GM21737 (cell line): Measurements from ENCODE around the gene MARCKSL1.
"Not testable (repeated sequence)": the region's sequence is repeated elsewhere in the genome, so short reads cannot be mapped to it uniquely, and the experiment has no call there.

ENCODE experiments used
- ATAC-seq: cut with Tn5 transposase; IDR thresholded peaks from one replicate; pipeline ENCODE4 v1.9.1; 2021; ENCODE audit warnings: mild to moderate bottlenecking, moderate library complexity; ENCODE audit not compliant: unreplicated experiment

The MARCKSL1 gene

DNA sequence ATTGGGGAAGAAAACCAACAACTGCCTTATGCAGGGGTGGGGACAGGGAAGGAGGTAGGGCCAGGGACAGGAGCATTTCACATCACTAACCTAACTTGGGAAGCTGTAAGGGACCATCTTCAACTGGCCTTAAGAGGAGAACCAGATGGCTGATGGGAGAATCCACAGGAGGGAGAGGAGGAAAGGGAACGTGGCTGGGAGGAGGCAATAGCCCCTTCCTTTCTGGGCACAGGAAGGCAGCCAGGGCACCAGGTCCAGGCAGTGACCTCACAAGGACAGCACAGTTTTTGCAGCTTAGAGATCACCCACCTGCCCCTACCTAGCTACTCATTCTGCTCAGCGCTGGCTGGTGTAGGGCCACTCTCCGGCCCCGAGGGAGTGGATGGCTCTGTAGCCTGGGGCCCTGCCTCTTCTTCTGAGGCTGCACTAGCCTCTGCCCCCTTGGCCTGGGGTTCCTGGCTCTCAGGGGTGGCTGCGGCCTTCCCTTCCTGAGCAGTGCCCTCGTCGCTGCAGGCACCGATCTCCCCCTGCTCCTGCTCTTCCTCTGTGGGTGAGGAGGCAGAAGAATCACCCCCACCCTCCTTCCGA is 1.7 kb downstream of the MARCKSL1 start:
- no peak for ATAC-seq

DNA sequence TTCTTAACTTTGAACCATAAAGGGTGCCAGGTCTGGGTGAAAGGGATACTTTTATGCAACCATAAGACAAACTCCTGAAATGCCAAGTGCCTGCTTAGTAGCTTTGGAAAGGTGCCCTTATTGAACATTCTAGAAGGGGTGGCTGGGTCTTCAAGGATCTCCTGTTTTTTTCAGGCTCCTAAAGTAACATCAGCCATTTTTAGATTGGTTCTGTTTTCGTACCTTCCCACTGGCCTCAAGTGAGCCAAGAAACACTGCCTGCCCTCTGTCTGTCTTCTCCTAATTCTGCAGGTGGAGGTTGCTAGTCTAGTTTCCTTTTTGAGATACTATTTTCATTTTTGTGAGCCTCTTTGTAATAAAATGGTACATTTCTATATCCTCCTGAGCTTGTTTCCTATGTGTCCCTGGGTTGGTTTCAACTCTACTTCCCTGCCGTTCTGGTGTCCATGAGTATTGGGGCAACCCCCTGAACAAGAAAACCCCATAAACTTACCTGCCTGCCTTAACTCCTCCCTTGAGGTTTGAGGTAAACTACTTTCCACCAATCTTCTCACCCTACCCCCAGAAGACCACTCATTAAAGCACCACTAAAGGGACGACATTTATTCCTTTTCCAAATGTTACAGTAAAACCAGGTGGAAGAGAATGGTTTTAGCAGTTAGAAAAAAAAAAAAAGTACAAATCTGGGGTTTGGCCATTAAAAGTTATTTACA is 2.6 kb downstream of the MARCKSL1 start:
- no peak for ATAC-seq

DNA sequence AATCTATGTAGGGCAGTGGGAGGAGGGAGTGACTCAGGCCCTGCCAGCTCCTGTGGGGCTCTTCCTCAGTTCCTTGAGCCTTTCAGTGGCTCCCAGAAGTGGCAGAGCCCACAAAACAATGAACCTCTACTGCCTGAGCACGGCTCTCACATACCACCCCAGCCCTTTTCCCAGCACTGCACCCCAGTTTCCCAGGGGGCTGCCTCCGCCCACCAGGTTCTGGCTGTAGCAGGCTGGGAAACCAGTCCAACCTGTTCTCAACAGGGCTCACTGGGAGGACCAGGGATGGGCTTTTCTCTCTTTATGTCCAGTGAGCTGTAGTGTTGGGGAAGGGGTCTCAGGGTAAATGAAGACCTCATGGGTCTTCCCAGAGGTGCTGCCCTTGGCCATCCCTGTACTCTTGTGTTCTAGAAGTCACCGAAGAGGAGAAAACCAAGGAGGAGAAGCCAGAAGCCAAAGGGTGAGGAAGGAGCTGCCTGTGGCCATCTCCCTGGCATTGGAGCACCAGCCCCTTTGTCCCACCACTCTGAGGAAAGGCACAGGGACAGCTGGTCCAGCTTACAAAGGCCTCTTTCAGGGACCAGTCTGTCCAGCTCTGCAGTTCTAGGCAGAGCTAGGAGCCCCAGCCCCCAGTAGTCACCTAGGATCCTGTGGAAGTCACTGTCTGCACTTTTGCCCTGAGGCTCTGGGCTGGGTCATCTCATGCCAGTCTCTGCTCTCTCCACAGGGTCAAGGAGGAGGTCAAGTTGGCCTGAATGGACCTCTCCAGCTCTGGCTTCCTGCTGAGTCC is 3.5 kb downstream of the MARCKSL1 start:
- ATAC-seq: no peak

DNA sequence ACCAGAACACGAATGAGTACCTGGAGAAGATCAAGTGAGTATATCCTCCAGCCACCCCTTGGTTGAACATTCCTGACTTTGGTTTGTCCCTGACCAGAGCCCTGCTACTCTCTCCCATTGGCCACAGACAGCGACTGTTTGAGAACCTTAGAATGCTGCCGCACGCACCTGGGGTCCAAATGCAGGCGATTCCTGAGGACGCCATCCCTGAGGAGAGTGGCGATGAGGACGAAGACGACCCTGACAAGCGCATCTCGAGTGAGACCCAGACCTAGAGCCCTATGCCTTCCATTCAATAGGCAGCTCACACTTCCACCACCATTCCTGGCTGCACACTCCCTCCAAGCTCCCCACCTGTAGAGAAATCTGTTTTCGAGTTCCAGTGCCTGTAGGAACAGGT is 4.5 kb downstream of the MARCKSL1 start:
- no peak for ATAC-seq

DNA sequence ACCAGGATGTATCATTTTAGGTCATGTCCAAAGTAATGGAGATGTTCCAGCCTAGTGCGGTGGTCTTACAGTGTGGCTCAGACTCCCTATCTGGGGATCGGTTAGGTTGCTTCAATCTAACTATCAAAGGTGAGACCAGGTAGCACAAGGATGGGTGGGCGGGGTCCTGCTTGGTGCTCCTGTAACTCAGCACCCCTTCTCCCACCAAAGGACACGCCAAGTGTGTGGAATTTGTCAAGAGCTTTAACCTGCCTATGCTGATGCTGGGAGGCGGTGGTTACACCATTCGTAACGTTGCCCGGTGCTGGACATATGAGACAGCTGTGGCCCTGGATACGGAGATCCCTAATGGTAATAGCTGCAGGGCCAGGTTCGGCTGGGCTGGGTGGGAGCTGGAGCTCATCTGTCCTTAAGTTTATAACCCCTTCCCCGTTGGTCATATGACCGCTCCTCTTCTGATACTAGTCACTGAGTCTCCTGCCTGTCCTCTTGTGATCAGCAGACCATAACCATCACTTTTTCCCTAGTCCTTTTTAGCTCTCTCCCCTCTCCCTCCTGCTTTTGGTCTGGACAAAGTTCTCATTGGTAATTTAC is 5.4 kb downstream of the MARCKSL1 start:
- no peak for ATAC-seq

DNA sequence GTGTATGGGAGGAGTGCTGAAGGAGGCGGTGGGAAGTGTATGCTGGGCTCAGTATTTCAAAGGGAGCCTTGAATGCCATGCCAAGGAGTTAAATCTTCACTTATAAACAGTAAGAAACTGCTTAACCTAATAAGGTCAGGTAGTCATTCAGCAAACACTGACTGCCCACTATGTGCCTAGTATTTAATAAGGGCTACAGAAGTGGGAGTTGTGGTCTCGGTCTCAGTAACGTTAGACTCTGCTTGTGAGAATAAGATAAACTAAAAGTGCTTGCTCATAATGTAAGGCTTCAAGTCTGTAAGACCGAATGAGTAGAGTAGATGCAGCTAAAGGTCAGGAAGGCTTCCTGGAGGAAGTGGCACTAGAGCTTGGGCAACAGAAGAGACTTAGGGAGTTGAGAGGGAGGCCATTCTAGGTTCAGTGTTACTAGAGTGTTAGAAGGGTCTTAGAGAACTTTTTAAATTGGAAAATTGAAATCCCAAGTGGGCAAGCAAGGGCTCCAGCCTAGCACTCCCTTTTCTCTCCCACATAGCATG is 6.0 kb downstream of the MARCKSL1 start:
- no peak for ATAC-seq

DNA sequence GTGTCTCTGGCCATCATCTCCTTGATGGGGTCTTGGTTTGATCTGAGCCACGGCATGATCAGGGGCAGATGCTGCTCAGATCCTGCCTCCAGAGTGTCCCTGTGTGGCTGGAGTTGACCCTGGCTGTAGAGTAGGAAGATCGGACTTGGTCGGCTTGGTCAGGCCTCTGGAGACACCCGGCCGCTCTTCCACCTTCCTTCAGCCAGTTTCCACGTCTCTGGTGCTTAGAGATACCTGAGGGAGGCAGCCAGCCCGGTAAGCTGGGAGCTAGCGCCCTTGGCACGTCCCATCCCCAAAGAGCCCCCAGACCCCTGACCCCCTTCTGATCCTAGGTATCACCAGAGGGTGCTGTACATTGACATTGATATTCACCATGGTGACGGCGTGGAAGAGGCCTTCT is 8.8 kb downstream of the MARCKSL1 start:
- no peak for ATAC-seq

DNA sequence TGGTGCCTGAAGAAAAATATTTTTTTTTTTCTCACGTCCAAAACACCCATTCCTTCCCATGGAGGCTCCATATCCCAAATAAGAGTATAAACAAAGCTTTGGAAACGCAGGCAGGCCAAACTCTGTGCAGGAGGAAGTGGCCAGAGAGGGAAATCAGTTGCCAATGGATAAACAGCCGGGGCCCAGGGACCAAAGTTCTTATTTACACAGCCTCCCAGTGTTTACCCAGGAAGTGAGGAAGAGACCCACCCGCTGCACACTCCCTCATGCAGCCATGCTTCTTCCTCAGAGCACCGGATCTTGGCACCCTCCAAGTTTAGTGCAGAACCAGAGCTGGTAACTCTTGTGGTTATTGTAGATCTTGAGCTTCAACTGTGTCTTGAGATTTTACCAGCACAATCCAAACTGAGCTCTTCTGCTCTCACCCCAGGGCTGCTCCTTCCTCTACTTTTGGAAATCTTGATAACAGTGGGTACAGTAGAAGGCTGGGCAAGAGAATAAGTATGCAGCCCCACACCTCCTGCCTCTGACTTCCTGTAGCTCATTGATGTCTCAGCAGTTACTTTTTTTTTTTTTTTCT is 14.2 kb downstream of the MARCKSL1 start:
- no peak for ATAC-seq

DNA sequence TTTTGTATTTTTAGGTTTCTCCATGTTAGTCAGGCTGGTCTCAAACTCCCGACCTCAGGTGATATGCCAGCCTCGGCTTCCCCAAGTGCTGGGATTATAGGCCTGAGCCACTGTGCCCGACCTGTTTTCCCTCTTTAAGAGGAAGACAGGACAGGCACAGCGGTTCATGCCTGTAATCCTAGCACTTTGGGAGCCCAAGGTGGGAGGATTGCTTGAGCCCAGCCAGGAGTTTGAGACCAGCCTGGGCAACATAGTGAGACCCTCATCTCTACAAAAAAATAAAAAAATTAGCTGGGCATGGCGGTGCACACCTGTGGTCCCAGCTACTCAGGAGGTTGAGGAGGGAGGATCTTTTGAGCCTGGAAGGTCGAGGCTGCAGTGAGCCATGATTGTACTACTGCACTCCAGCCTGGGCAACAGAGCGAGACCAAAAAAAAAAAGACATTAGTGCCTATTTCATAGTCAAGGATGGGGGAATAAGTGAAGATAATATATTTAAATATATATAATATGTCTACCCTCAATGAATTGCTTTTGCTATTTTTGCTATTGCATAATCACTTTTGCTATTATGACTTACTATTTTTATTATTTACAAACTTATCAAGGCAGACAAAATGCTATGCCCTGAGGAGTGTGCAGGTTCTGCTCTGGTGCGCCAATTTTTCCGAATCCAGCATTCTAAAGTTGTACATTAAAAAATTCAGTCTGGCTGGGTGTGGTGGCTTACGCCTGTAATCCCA is 17.7 kb downstream of the MARCKSL1 start:
- no peak for ATAC-seq

DNA sequence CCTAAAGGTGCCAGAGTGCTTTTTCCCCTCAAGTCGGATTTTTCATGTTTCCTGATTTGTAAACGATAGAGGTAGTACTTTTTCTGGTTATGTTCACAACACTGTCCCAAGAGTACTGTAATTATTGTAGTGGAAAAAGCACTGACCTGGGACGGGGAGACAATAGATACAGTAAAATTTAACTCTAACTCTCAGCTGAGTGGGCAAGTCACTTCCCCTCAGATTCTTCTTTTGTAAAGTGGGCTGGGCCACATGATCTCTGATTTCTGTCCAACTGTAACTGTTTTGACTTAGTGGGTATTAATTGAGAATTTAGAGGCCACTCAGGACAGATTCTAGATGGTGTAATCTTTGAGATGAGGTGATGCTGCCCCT is 19.1 kb downstream of the MARCKSL1 start:
- ATAC-seq: no peak

DNA sequence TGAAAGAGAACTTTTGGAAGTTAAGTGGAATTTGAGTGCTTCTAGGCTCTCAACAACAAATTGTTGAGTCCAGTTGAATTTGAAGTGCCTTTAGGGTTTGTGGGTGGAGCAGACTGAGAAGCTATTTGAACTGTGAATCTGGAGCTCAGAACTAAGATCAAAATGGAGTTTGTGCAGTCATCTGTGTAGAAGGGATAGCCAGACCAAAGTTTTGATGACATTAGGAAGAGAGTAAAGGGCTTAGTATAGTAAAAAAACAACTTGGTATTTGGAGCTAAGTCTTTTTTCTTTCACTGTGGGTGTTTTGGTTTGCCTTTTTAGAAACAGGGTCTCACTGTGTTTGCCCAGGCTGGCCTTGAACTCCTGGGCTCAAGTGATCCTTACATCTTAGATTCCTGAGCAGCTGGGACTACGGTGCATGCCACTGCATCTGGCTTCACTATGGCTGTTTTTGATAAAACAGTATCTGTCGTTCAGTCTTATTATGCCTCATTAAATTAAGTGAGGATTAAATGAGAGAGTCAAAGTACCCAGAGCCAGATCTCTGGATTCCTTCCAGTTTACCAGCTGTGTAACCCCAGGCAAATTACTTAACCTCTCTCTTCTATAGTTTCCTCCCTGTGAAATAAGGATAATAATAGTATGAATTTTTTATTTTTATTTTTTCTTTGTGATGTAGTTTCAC is 24.2 kb downstream of the MARCKSL1 start:
- ATAC-seq: no peak

DNA sequence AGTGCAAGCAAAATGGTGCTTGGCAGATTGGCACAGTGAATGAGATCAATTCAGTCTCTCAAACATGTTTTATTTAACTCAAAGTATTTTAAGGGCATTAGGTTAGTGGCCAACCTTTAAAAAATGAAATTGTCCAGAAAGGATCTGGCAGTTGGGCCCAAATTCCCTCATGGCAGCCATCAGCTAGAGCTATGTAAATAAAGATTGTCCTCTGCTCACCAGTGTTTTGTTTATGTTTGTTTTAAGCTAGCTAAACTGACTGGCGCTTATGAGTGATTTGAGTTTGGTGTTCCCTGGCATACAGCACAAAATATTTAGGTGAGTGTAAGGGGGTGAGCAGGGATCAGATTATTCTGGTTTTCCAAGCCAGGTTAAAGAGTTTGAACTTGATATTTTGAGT is 26.1 kb downstream of the MARCKSL1 start:
- ATAC-seq: no peak

DNA sequence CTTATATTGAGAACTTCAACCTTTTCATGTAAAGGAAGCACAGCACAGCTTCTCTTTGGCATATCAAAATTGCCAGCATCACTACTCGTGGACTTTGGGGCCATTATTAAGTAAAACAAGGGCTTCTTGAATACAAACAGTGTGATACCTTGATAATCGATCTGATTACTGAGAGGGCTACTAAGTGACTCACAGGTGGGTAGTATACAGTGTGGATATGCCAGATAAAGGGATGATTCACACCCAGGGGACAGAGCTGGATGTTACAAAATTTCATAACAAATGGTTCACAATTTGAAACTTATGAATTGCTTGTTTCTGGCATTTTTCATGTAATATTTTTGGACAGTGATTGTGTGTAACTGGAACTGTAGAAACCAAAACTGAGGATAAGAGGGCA is 28.7 kb downstream of the MARCKSL1 start:
- ATAC-seq: no peak

DNA sequence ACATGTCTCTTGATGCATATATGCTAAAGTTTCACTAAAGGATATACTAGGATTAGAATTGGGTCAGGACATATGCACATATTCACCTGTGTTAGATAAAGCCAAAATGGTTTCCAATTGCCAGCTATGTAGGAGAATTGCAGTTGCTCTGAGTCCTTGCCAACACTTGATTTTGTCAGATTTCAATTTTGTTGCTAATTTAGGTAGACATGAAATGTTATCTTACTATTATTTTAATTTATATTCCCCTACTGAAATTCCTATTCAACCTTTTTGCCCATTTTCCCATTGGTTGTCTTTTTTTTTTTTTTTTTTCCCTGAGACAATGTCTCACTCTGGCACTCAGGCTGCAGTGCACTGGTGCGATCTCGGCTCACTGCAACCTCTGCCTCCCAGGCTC is 30.7 kb downstream of the MARCKSL1 start:
- no peak for ATAC-seq

DNA sequence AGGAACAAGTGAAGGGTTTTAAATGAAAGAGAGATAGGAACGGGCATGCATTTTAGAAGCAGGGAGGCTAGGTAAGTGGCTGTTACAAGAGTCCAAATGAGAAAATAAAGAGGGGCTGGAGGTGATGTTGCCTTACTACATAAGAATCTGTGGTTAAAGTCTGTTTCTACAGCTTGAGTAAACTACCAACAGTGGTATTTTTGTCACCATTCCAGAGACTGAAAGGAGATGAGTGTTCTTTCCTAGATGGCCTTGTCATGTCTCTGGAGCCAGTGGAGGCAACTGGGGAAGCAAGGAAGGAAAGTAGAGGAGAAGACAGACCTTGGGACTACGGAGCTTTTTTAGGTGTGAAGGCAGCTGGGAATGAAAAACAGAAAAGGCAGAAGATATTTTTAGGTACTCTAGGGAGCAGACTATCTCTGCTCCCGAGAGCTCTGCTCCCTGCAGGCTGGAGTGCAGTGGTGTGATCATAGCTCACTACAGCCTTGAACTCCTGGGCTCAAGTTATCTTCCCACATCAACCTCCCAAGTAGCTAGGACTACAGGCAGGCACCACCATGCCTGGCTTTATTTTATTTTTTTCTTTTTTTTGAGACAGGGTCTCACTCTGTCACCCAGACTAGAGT is 31.9 kb downstream of the MARCKSL1 start:
- ATAC-seq: no peak

DNA sequence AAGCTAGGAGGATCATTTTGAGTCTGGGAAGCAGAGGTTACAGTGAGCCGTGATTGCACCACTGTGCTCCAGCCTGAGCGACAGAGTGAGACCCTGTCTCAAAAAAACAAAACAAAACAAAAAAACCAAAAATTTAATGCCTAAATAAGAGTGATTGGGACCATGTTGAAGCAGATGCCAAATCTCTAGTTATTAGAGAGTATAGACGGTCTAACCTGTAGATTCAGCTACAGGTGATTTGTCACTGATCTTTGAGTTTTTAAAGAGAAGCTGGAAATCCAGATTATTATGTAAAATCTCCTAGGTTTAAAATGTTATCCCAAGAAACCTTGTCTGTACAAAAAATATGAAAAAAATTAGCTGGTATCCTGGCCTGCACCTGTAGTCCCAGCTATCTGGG is 32.7 kb downstream of the MARCKSL1 start:
- no peak for ATAC-seq

DNA sequence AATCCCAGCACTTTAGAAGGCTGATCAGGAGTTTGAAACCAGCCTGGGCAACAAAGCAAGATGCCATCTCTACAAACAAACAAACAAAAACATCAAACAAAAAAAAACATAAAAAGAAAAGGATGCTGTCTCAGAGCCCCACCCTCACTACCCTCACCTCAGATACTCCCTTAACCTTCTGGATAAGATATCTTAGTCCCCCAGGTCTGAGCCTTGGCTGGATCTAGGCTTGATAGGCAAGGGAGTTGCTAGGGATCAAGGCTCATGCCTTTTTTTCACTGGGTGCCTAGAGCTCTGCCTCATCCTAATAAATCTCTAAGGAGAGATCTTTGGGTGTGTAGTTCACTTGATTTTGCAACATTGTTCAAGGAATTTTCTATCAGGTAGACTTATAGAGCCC is 36.7 kb downstream of the MARCKSL1 start:
- no peak for ATAC-seq

DNA sequence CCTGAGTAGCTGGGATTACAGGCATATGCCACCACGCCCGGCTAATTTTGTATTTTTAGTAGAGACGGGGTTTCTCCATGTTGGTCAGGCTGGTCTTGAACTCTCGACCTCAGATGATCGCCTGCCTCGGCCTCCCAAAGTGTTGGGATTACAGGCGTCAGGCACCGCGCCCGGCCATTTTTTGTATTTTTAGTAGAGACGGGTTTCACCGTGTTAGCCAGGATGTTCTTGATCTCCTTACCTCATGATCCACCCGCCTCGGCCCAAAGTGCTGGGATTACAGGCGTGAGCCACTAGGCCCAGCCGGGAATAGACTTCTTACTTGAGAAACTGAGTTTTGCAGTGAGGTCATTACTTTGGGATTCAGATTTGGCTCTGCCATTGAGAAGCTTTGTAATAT is 37.8 kb downstream of the MARCKSL1 start:
- ATAC-seq: not testable (repeated sequence)

DNA sequence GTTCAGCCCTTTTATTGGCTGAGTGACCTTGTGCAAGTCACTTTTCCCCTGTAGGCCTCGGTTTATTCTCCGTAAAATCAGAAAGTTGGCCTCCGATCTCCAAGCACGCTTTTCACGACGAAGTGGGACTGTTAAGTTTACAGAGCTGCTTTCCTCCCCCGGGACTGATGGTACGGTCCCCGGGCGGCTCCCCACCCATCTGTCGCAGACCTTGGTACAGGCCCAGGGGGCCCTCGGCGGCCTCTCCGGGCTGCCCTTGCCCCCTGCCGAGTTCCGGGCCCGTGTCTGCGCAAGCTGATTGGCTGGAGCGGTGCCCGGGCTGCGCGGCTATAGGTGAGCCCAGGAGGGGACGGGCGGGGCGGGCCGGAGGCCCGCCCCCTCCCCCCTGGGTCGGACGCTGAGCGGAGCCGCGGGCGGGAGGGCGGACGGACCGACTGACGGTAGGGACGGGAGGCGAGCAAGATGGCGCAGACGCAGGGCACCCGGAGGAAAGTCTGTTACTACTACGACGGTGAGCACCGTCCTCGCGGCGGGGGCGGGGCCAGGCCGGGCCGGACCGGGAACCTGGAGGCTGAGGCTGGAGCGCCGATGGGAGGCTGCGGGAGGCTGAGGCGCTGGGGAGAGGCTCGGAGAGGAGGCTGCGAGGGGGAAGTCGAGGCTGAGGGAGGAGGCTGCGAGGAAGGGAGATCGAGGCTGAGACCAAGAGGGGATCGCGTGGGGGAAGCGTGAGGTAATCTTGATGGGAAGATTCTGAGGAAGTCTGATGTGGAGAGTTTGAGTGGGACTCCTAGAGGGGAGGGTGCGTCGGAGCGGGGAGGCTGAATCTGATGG is 44.1 kb downstream of the MARCKSL1 start, which contains the start of gene HDAC1:
HDAC1 (plus strand) TSS at position 376 of the 831 bp plus-strand sequence; CDS start at position 463, 87 bp downstream.
- peak; percentile 97 for ATAC-seq
